ENCODE data around the gene PRELP.
A peak's percentile ranks its signal among the peaks of the same experiment; 100 is the strongest.
"Not testable (repeated sequence)": the region's sequence is repeated elsewhere in the genome, so short reads cannot be mapped to it uniquely, and the experiment has no call there.

Gene PRELP

GRCh38 chr1:203475012-203475981, at the start of gene PRELP:
TSS of gene PRELP (plus strand) at chr1:203475806. CDS start at chr1:203483185, 7,379 bp downstream.
- DNase-seq = no peak

- no peak for DNase-seq
These were observed 49.2 kb upstream of the PRELP start for GRCh38 chr1:203426366-203426765.

GRCh38 chr1:203426870-203427269, 48.7 kb upstream of the PRELP start:
- DNase-seq = no peak

GRCh38 chr1:203427451-203427850, 48.2 kb upstream of the PRELP start:
- no peak for DNase-seq

GRCh38 chr1:203428981-203429599, 46.5 kb upstream of the PRELP start:
- DNase-seq = peak in 1 of 2 experiments; percentile 26

GRCh38 chr1:203435615-203436014, 40.0 kb upstream of the PRELP start:
- DNase-seq = no peak

- DNase-seq = no peak
These were observed 37.8 kb upstream of the PRELP start for GRCh38 chr1:203437696-203438315.

GRCh38 chr1:203439131-203439730, 36.4 kb upstream of the PRELP start:
- no peak for DNase-seq

GRCh38 chr1:203440771-203441170, 34.8 kb upstream of the PRELP start:
- peak in 1 of 2 experiments; percentile 20 for DNase-seq

- DNase-seq = no peak
These were observed 33.8 kb upstream of the PRELP start for GRCh38 chr1:203441766-203442165.

- DNase-seq = no peak
These were observed 32.8 kb upstream of the PRELP start for GRCh38 chr1:203442821-203443220.

GRCh38 chr1:203443296-203443695, 32.3 kb upstream of the PRELP start:
- DNase-seq = no peak

- no peak for DNase-seq
These were observed 31.4 kb upstream of the PRELP start for GRCh38 chr1:203444171-203444576.

GRCh38 chr1:203447151-203447550, 28.5 kb upstream of the PRELP start:
- DNase-seq = no peak

- not testable (repeated sequence) for DNase-seq
These were observed 28.0 kb upstream of the PRELP start for GRCh38 chr1:203447598-203447997.

- no peak for DNase-seq
These were observed 27.0 kb upstream of the PRELP start for GRCh38 chr1:203448521-203449061.

- no peak for DNase-seq
These were observed 25.6 kb upstream of the PRELP start for GRCh38 chr1:203450001-203450400.

- DNase-seq = no peak
These were observed 25.0 kb upstream of the PRELP start for GRCh38 chr1:203450479-203451149.

GRCh38 chr1:203451836-203452784, 23.5 kb upstream of the PRELP start:
- no peak for DNase-seq

GRCh38 chr1:203453016-203453415, 22.6 kb upstream of the PRELP start:
- no peak for DNase-seq

- no peak for DNase-seq
These were observed 22.0 kb upstream of the PRELP start for GRCh38 chr1:203453616-203454015.

All from SHP77 (cell line).